Measurements from ENCODE around the gene EMC9.
A peak's percentile ranks its signal among the peaks of the same experiment; 100 is the strongest.

EMC9 gene

DNA sequence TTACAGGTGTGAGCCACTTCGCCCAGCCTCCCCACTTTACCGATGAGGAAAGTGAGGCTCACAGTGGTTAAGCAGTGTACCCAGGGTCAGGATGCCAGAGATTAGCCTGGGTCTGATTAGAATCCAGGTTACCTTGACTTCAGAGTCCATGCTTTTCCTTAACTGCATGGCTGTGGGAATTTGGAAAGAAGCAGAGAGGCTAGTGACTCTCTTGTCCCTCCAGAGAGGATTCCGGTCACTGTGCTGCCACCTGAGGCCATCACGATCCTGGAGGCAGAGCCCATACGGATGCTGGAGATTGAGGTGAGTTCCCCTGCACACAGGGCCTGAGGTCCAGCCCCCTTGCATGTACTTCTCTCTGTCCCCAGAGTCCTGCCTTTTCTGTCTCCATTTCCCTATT, 35.2 kb upstream of the EMC9 start:
- no peak overlapping the region for H3K4me3 ChIP-seq (ENCODE audit: low read length)
- TF ChIP-seq, protein P1, sequence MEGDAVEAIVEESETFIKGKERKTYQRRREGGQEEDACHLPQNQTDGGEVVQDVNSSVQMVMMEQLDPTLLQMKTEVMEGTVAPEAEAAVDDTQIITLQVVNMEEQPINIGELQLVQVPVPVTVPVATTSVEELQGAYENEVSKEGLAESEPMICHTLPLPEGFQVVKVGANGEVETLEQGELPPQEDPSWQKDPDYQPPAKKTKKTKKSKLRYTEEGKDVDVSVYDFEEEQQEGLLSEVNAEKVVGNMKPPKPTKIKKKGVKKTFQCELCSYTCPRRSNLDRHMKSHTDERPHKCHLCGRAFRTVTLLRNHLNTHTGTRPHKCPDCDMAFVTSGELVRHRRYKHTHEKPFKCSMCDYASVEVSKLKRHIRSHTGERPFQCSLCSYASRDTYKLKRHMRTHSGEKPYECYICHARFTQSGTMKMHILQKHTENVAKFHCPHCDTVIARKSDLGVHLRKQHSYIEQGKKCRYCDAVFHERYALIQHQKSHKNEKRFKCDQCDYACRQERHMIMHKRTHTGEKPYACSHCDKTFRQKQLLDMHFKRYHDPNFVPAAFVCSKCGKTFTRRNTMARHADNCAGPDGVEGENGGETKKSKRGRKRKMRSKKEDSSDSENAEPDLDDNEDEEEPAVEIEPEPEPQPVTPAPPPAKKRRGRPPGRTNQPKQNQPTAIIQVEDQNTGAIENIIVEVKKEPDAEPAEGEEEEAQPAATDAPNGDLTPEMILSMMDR (IDR thresholded peaks at IDR 0.05; ENCODE audit: insufficient read depth, low read depth, low read length, missing control alignments) = no peak
- no peak for DNase-seq (ENCODE audit: low read depth)

DNA sequence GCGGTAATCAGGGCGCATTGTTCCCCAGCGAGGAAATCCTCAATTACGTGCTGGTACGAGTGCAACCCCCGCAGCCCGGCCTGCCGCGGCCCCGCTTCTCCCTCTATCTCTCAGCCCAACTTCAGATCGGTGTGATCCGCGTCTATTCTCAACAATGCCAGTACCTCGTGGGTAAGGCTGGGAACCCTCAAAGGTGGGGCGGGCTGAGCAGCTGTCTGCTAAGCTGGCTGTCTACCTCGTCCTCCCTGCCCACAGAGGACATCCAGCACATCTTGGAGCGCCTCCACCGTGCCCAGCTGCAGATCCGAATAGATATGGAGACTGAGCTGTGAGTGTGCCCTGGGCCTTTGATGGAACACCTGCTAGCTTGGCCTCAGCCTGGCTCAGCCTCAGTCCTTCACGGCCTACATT, 31.5 kb upstream of the EMC9 start:
- DNase-seq (ENCODE audit: low read depth) = no peak
- TF ChIP-seq, protein P1 (IDR thresholded peaks at IDR 0.05; ENCODE audit: insufficient read depth, low read depth, low read length, missing control alignments) = no peak
- H3K4me3 ChIP-seq (ENCODE audit: low read length) = no peak overlapping the region

DNA sequence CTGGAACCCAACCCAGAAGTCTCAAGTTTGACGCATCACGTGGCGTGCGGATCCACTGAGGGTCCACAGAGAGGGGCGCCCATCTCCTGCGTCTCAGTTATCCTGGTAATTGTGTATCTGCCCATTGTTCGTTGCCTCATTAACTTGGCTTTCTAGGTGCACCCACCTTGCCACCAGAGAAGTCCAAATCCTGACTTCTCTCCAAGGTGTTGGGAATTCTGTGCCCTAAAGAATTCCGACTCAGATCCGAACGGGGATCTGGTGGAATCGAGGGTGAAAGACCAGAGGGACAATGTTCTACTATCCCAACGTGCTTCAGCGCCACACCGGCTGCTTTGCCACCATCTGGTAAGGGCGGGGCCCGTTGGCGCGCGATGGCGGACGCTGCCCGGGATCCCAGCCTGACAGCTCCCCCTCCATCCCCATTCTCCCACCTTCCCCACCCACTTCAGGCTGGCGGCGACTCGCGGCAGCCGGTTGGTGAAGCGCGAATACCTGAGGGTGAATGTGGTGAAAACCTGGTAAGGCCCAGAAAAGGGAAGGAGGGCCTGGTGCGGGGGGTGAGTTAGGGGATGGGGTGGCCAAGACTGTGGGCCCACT, 31.0 kb upstream of the EMC9 start:
- H3K4me3 ChIP-seq (ENCODE audit: low read length) = no peak overlapping the region
- TF ChIP-seq, protein P1 (IDR thresholded peaks at IDR 0.05; ENCODE audit: insufficient read depth, low read depth, low read length, missing control alignments) = no peak
- DNase-seq (ENCODE audit: low read depth) = no peak

DNA sequence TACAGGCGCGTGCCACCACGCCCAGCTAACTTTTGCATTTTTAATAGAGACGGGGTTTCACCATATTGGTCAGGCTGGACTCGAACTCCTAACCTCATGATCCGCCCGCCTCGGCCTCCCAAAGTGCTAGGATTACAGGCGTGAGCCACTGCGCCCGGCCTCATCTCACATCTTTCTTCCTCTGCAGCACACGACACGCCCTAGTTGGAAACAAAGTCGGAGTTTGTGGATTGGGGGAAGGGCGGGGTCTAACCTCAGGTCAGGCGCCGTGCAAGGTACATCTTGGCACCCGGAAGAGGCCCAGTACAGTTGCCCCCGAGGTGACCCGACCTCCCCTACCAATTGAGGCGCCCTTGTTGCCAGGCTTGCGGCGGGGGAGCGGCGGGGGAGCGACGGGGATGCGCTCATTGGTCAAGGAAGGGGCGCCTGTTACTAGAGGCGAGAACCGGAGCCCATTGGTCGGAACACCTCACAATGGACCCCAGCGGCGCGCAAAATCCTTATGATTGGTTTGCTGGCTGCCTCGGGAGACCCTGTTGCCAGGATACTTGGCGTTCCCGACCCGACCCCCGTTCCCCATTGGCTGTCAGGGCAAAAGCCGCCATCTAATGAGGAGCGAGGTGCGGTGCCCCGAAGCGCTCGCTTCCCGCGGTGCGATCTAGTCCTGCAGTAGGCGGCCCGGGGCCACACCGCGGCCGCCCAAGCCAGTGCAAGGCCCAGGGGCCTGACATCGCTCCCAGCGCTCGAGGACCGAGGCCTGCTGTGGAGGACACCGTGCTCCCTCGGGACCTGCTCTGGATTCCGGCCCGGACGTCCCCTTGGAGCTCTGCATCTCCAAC, 30.2 kb upstream of the EMC9 start, which contains the start of gene REC8:
TSS of gene REC8 (plus strand) at position 659 of the 839 bp plus-strand sequence. CDS start 473 bp downstream, outside the sequence.
- peak; percentile 66 for DNase-seq (ENCODE audit: low read depth)
- TF ChIP-seq, protein P1 (IDR thresholded peaks at IDR 0.05; ENCODE audit: insufficient read depth, low read depth, low read length, missing control alignments) = no peak
- H3K4me3 ChIP-seq (ENCODE audit: low read length) = no peak within 1 kb of the TSS

DNA sequence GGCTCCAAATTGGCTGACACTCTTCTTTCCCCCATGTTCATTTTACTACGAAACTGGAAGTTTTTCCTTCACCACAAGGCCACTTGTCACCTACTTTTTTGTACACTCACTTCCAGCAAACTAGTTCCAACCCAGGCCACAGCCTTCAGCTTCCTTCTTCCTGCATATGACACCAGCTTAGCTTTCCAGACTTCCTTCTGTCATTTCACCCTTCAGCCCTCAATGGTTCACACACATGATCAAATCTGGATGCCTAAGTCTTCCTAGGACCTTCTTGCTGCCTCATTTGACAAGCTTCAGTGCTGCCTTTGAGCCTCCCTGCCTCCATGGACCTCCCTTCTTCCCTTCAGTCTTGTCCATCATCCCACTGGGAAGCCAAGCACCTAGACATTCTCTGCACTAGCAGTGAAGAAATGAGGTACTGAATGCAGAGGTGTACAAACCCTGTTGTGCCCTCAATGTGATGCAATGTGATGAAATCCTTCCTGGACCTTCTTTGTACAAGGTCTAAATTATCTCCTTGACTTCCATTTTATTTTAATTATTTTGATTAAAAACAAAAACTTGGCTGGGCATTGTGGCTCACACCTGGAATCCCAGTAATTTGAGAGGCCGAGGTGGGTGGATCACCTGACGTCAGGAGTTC, 26.2 kb upstream of the EMC9 start:
- DNase-seq (ENCODE audit: low read depth) = no peak
- no peak overlapping the region for H3K4me3 ChIP-seq (ENCODE audit: low read length)
- TF ChIP-seq, protein P1 (IDR thresholded peaks at IDR 0.05; ENCODE audit: insufficient read depth, low read depth, low read length, missing control alignments) = no peak

DNA sequence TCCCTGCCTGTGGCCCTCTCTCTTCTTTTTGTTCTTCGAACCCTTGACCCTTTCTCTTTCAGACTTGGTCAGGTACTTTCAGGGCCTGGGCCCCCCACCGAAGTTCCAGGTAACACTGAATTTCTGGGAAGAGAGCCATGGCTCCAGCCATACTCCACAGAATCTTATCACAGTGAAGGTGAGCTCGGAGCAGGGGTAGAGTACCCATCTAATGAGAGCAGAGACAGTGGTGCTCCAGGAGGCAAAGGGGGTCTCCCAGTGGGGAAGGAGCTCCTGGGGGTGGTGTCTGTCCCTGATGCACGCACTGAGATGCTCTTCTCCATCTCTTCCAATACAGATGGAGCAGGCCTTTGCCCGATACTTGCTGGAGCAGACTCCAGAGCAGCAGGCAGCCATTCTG, 24.4 kb upstream of the EMC9 start:
- H3K4me3 ChIP-seq (ENCODE audit: low read length) = no peak overlapping the region
- TF ChIP-seq, protein P1 (IDR thresholded peaks at IDR 0.05; ENCODE audit: insufficient read depth, low read depth, low read length, missing control alignments) = no peak
- DNase-seq (ENCODE audit: low read depth) = no peak
